GM12875 (cell line): ENCODE measurements around the gene F13B.
"Not testable (repeated sequence)": the region's sequence is repeated elsewhere in the genome, so short reads cannot be mapped to it uniquely, and the experiment has no call there.

Experiments
- H3K4me3 ChIP-seq: one replicate; pipeline ENCODE4 v1.5.1; 2011; ENCODE audit warnings: low read depth, low read length, control low read depth
- CTCF ChIP-seq: IDR thresholded peaks from 2 replicates; pipeline ENCODE4 v1.5.1; 2011; ENCODE audit warnings: low read depth, mild to moderate bottlenecking, control low read depth, inconsistent platforms, low read length, moderate library complexity, borderline replicate concordance; ENCODE audit not compliant: insufficient read depth

F13B gene

GRCh38 chr1:197042676-197043341 is 24.3 kb downstream of the F13B start:
- H3K4me3 ChIP-seq: no peak overlapping the region
- no peak for TF ChIP-seq CTCF

GRCh38 chr1:197041486-197042353 is 25.3 kb downstream of the F13B start:
- H3K4me3 ChIP-seq: no peak overlapping the region
- TF ChIP-seq CTCF: no peak

GRCh38 chr1:197036861-197037260 is 30.2 kb downstream of the F13B start:
- no peak overlapping the region for H3K4me3 ChIP-seq
- no peak for TF ChIP-seq CTCF

- H3K4me3 ChIP-seq: not testable (repeated sequence)
Observed at GRCh38 chr1:197034631-197035339, 32.3 kb downstream of the F13B start.

- TF ChIP-seq CTCF: no peak
- no peak overlapping the region for H3K4me3 ChIP-seq
Observed at GRCh38 chr1:197029749-197030148, 37.3 kb downstream of the F13B start.

- H3K4me3 ChIP-seq: no peak overlapping the region
- TF ChIP-seq CTCF: no peak
Observed at GRCh38 chr1:197027359-197027758, 39.7 kb downstream of the F13B start.

- no peak for TF ChIP-seq CTCF
- no peak overlapping the region for H3K4me3 ChIP-seq
Observed at GRCh38 chr1:197024460-197024859, 42.6 kb downstream of the F13B start.
